C4-2B (cell line): Measurements from ENCODE around the gene SEPTIN12.

Experiments
- CTCF ChIP-seq: fragments of 450-650 bp; conservative IDR thresholded peaks from 2 replicates; pipeline ENCODE4 v1.5.1; 2017; ENCODE audit warnings: mild to moderate bottlenecking
- ZFX ChIP-seq: fragments of 450-650 bp; IDR thresholded peaks from 2 replicates; pipeline ENCODE4 v1.6.1; 2017

GRCh38 chr16:4797805-4798252, 9.7 kb upstream of the SEPTIN12 start:
- no peak for TF ChIP-seq CTCF
- no peak for TF ChIP-seq ZFX
